ENCODE measurements around the gene WWOX.

- no peak for TF ChIP-seq CTCF (conservative IDR thresholded peaks at IDR 0.05; ENCODE audit: low read depth, low read length)
- no peak for TF ChIP-seq MAZ (IDR thresholded peaks at IDR 0.05; ENCODE audit: borderline replicate concordance, low read depth, low read length)
- no peak for TF ChIP-seq RFX5 (IDR thresholded peaks at IDR 0.05; ENCODE audit: low read depth, low read length)
- no peak for TF ChIP-seq POLR2A (IDR thresholded peaks at IDR 0.05; ENCODE audit: low read depth, low read length)
- TF ChIP-seq RAD21 (IDR thresholded peaks at IDR 0.05; ENCODE audit: low read length), result no peak
- TF ChIP-seq MAFK (IDR thresholded peaks at IDR 0.05; ENCODE audit: low read depth, low read length), result no peak
- TF ChIP-seq SMC3 (IDR thresholded peaks at IDR 0.05; ENCODE audit: low read depth, low read length), result no peak
- no peak for TF ChIP-seq BHLHE40 (IDR thresholded peaks at IDR 0.05; ENCODE audit: low read depth, low read length)
- no peak for TF ChIP-seq CEBPB (IDR thresholded peaks at IDR 0.05; ENCODE audit: low read depth, low read length)
These were observed 381.1 kb downstream of the WWOX start for GRCh38 chr16:78480588-78480987.
